Measurements from ENCODE around the gene LINC01488.

Gene LINC01488

GRCh38 chr11:69524291-69524882 is 42.9 kb downstream of the LINC01488 start:
- H3K36me3 ChIP-seq (ENCODE audit: insufficient read depth, low read depth, low read length): no peaks in the 10 kb centered on the region
- H3K27me3 ChIP-seq (ENCODE audit: insufficient read depth, low read length): peaks cover 11% of the 10 kb centered on the region; the same call in 1 of the 2 replicates
- no peak overlapping the region for H3K4me3 ChIP-seq (ENCODE audit: low read length)
- no peaks in the 10 kb centered on the region for H3K9me3 ChIP-seq (ENCODE audit: insufficient read depth, low read depth, low read length)
- no peak overlapping the region for H3K9ac ChIP-seq (ENCODE audit: low read depth, low read length)
- H3K4me1 ChIP-seq (ENCODE audit: insufficient read depth, low read length): peaks cover 16% of the 10 kb centered on the region; the same call in 1 of the 2 replicates
- H3K27ac ChIP-seq (ENCODE audit: low read length): no peak overlapping the region

- no peaks in the 10 kb centered on the region for H3K36me3 ChIP-seq (ENCODE audit: insufficient read depth, low read depth, low read length)
- peaks cover 11% of the 10 kb centered on the region; the same call in 1 of the 2 replicates for H3K27me3 ChIP-seq (ENCODE audit: insufficient read depth, low read length)
- H3K9me3 ChIP-seq (ENCODE audit: insufficient read depth, low read depth, low read length): no peaks in the 10 kb centered on the region
- H3K9ac ChIP-seq (ENCODE audit: low read depth, low read length): no peak overlapping the region
- peaks cover 16% of the 10 kb centered on the region; the same call in 1 of the 2 replicates for H3K4me1 ChIP-seq (ENCODE audit: insufficient read depth, low read length)
- no peak overlapping the region for H3K27ac ChIP-seq (ENCODE audit: low read length)
- no peak overlapping the region for H3K4me3 ChIP-seq (ENCODE audit: low read length)
These were observed 43.5 kb downstream of the LINC01488 start for GRCh38 chr11:69524991-69525411.

GRCh38 chr11:69525516-69526452 is 44.3 kb downstream of the LINC01488 start:
- Histone ChIP-seq H3K4me1 (ENCODE audit: insufficient read depth, low read length) (peaks cover 9% of the 10 kb centered on the region; the same call in 1 of the 2 replicates), H3K9ac (ENCODE audit: low read depth, low read length) (no peak overlapping the region), H3K27ac (ENCODE audit: low read length) (no peak overlapping the region)

GRCh38 chr11:69526453-69526810 is 45.0 kb downstream of the LINC01488 start:
- no peak overlapping the region for H3K4me3 ChIP-seq (ENCODE audit: low read length)
- H3K9ac ChIP-seq (ENCODE audit: low read depth, low read length): no peak overlapping the region
- H3K27me3 ChIP-seq (ENCODE audit: insufficient read depth, low read length): peaks cover 11% of the 10 kb centered on the region; the same call in 1 of the 2 replicates
- peaks cover 4% of the 10 kb centered on the region; the same call in 1 of the 2 replicates for H3K4me1 ChIP-seq (ENCODE audit: insufficient read depth, low read length)
- no peaks in the 10 kb centered on the region for H3K9me3 ChIP-seq (ENCODE audit: insufficient read depth, low read depth, low read length)
- no peaks in the 10 kb centered on the region for H3K36me3 ChIP-seq (ENCODE audit: insufficient read depth, low read depth, low read length)
- H3K27ac ChIP-seq (ENCODE audit: low read length): no peak overlapping the region

More at GRCh38 chr11:69525516-69526452, 44.3 kb downstream of the LINC01488 start:
- H3K4me3 ChIP-seq (ENCODE audit: low read length): no peak overlapping the region
- no peaks in the 10 kb centered on the region for H3K9me3 ChIP-seq (ENCODE audit: insufficient read depth, low read depth, low read length)
- H3K27me3 ChIP-seq (ENCODE audit: insufficient read depth, low read length): peaks cover 11% of the 10 kb centered on the region; the same call in 1 of the 2 replicates
- no peaks in the 10 kb centered on the region for H3K36me3 ChIP-seq (ENCODE audit: insufficient read depth, low read depth, low read length)

GRCh38 chr11:69529001-69529400 is 47.5 kb downstream of the LINC01488 start:
- Histone ChIP-seq H3K9ac (ENCODE audit: low read depth, low read length) (no peak overlapping the region), H3K27me3 (ENCODE audit: insufficient read depth, low read length) (no peaks in the 10 kb centered on the region), H3K4me1 (ENCODE audit: insufficient read depth, low read length) (no peaks in the 10 kb centered on the region), H3K27ac (ENCODE audit: low read length) (no peak overlapping the region), H3K36me3 (ENCODE audit: insufficient read depth, low read depth, low read length) (no peaks in the 10 kb centered on the region), H3K4me3 (ENCODE audit: low read length) (no peak overlapping the region), H3K9me3 (ENCODE audit: insufficient read depth, low read depth, low read length) (no peaks in the 10 kb centered on the region)

- H3K4me3 ChIP-seq (ENCODE audit: low read length): no peak overlapping the region
- H3K9me3 ChIP-seq (ENCODE audit: insufficient read depth, low read depth, low read length): no peaks in the 10 kb centered on the region
- H3K36me3 ChIP-seq (ENCODE audit: insufficient read depth, low read depth, low read length): no peaks in the 10 kb centered on the region
- no peaks in the 10 kb centered on the region for H3K4me1 ChIP-seq (ENCODE audit: insufficient read depth, low read length)
- H3K27me3 ChIP-seq (ENCODE audit: insufficient read depth, low read length): no peaks in the 10 kb centered on the region
- H3K9ac ChIP-seq (ENCODE audit: low read depth, low read length): no peak overlapping the region
- H3K27ac ChIP-seq (ENCODE audit: low read length): no peak overlapping the region
These were observed 49.0 kb downstream of the LINC01488 start for GRCh38 chr11:69530278-69531070.

- H3K9ac ChIP-seq (ENCODE audit: low read depth, low read length): no peak overlapping the region
- H3K4me1 ChIP-seq (ENCODE audit: insufficient read depth, low read length): no peaks in the 10 kb centered on the region
- H3K27me3 ChIP-seq (ENCODE audit: insufficient read depth, low read length): no peaks in the 10 kb centered on the region
- H3K27ac ChIP-seq (ENCODE audit: low read length): no peak overlapping the region
- H3K4me3 ChIP-seq (ENCODE audit: low read length): no peak overlapping the region
- no peaks in the 10 kb centered on the region for H3K9me3 ChIP-seq (ENCODE audit: insufficient read depth, low read depth, low read length)
- no peaks in the 10 kb centered on the region for H3K36me3 ChIP-seq (ENCODE audit: insufficient read depth, low read depth, low read length)
These were observed 49.7 kb downstream of the LINC01488 start for GRCh38 chr11:69531071-69531716.

- no peak overlapping the region for H3K27ac ChIP-seq (ENCODE audit: low read length)
- no peaks in the 10 kb centered on the region for H3K4me1 ChIP-seq (ENCODE audit: insufficient read depth, low read length)
- H3K4me3 ChIP-seq (ENCODE audit: low read length): no peak overlapping the region
- H3K9ac ChIP-seq (ENCODE audit: low read depth, low read length): no peak overlapping the region
- no peaks in the 10 kb centered on the region for H3K9me3 ChIP-seq (ENCODE audit: insufficient read depth, low read depth, low read length)
- H3K36me3 ChIP-seq (ENCODE audit: insufficient read depth, low read depth, low read length): no peaks in the 10 kb centered on the region
- H3K27me3 ChIP-seq (ENCODE audit: insufficient read depth, low read length): no peaks in the 10 kb centered on the region
These were observed 50.2 kb downstream of the LINC01488 start for GRCh38 chr11:69531717-69532088.

- no peak overlapping the region for H3K9ac ChIP-seq (ENCODE audit: low read depth, low read length)
- H3K36me3 ChIP-seq (ENCODE audit: insufficient read depth, low read depth, low read length): no peaks in the 10 kb centered on the region
- H3K4me3 ChIP-seq (ENCODE audit: low read length): no peak overlapping the region
- no peaks in the 10 kb centered on the region for H3K4me1 ChIP-seq (ENCODE audit: insufficient read depth, low read length)
- no peaks in the 10 kb centered on the region for H3K27me3 ChIP-seq (ENCODE audit: insufficient read depth, low read length)
- no peak overlapping the region for H3K27ac ChIP-seq (ENCODE audit: low read length)
- no peaks in the 10 kb centered on the region for H3K9me3 ChIP-seq (ENCODE audit: insufficient read depth, low read depth, low read length)
These were observed 52.1 kb downstream of the LINC01488 start for GRCh38 chr11:69533296-69534165.

- Histone ChIP-seq H3K4me3 (ENCODE audit: low read length) (no peak overlapping the region), H3K4me1 (ENCODE audit: insufficient read depth, low read length) (no peaks in the 10 kb centered on the region), H3K36me3 (ENCODE audit: insufficient read depth, low read depth, low read length) (no peaks in the 10 kb centered on the region), H3K9me3 (ENCODE audit: insufficient read depth, low read depth, low read length) (no peaks in the 10 kb centered on the region), H3K9ac (ENCODE audit: low read depth, low read length) (no peak overlapping the region), H3K27me3 (ENCODE audit: insufficient read depth, low read length) (no peaks in the 10 kb centered on the region), H3K27ac (ENCODE audit: low read length) (no peak overlapping the region)
These were observed 52.7 kb downstream of the LINC01488 start for GRCh38 chr11:69534166-69534530.
